A549 (cell line): ENCODE results near the gene CAPN9. TPM values are rescaled to one million over a fixed set of nuclear protein-coding genes. Genes with fewer than 3 reads are reported as not detected.

Experiments used
- ATAC-seq, 2 experiments: fragments of 200-7000 bp in 1 of 2; fragments of >200 bp in 1 of 2; cut with Nextera tagmentation in 1 of 2; cut with Tn5 transposase in 1 of 2; 3 replicates each; pipeline versions ENCODE4 v1.8.0 to v1.9.1; 2018 to 2020; ENCODE audit warnings: mild to moderate bottlenecking in 1 of 2, moderate library complexity in 1 of 2
- CTCF ChIA-PET: fragments of 300-600 bp; sonication (Branson Sonifier 250); formaldehyde crosslinking; extraction: SDS; loops from one replicate; lab custom pipeline; 2021; ENCODE audit warnings: antibody characterized with exemption, inconsistent platforms; lab: Yijun Ruan, JAX
- POLR2A ChIA-PET: fragments of 350-600 bp; formaldehyde crosslinking; extraction: SDS; loops from one replicate; lab custom pipeline; 2021; ENCODE audit warnings: antibody characterized with exemption, inconsistent platforms; lab: Yijun Ruan, JAX
- DNase-seq, 2 experiments: peaks; one replicate each; pipeline versions ENCODE4 v3.0.0 to v3.0.0-alpha.2; 2011 to 2016; ENCODE audit warnings: low read depth in 1 of 2, low spot score in 1 of 2
- FAIRE-seq: peaks from 2 replicates; lab custom pipeline; 2011; peaks lifted over from hg19 to GRCh38; lab: Jason Lieb, UNC
- H3K27ac ChIP-seq, 2 experiments: fragments of >200 bp; sonication (Bioruptor Twin); formaldehyde crosslinking; 3 replicates each; pipeline ENCODE4 v1.5.1; 2016 to 2017
- H3K4me1 ChIP-seq: fragments of >200 bp; sonication (Bioruptor Twin); formaldehyde crosslinking; 3 replicates; pipeline ENCODE4 v1.6.1; 2016
- H3K4me2 ChIP-seq: fragments of >200 bp; sonication (Bioruptor Twin); formaldehyde crosslinking; 3 replicates; pipeline ENCODE4 v1.6.1; 2016
- H3K4me3 ChIP-seq: fragments of >200 bp; sonication (Bioruptor Twin); formaldehyde crosslinking; 3 replicates; pipeline ENCODE4 v1.5.1; 2016
- H3K9me3 ChIP-seq: fragments of >200 bp; sonication (Bioruptor Twin); formaldehyde crosslinking; 3 replicates; pipeline ENCODE4 v1.6.1; 2016
- CBX2 ChIP-seq: fragments of 200-600 bp; sonication (generic); IDR thresholded peaks from 2 replicates; pipeline ENCODE4 v1.6.1; 2016; ENCODE audit warnings: low read depth, mild to moderate bottlenecking, borderline replicate concordance
- CHD2 ChIP-seq: fragments of 150-350 bp; IDR thresholded peaks from 2 replicates; pipeline ENCODE4 v1.6.1; 2014; ENCODE audit warnings: low read length; ENCODE audit not compliant: partially characterized antibody
- CTCF ChIP-seq: fragments of >200 bp; sonication (Bioruptor Twin); formaldehyde crosslinking; IDR thresholded peaks from 3 replicates; pipeline ENCODE4 v1.5.1; 2016
- HMGXB4 ChIP-seq: fragments of 250-450 bp; sonication (Bioruptor Pico); IDR thresholded peaks from 2 replicates; pipeline ENCODE4 v1.5.0; 2021; ENCODE audit warnings: mild to moderate bottlenecking, moderate library complexity, borderline replicate concordance
- MAFK ChIP-seq: fragments of 450-650 bp; IDR thresholded peaks from 2 replicates; pipeline ENCODE4 v1.6.1; 2014; ENCODE audit not compliant: partially characterized antibody
- NR3C1 ChIP-seq: fragments of >200 bp; sonication (Bioruptor Twin); formaldehyde crosslinking; IDR thresholded peaks from 3 replicates; pipeline ENCODE4 v1.6.1; 2017
- POLR2A ChIP-seq: IDR thresholded peaks from 2 replicates; pipeline ENCODE4 v1.6.1; 2012; ENCODE audit warnings: mild to moderate bottlenecking, low read length
- RAD21 ChIP-seq, 2 experiments: fragments of >200 bp in 1 of 2; sonication (Bioruptor Twin) in 1 of 2; formaldehyde crosslinking in 1 of 2; IDR thresholded peaks in 1 of 2; conservative IDR thresholded peaks in 1 of 2; 2 replicates in 1 of 2; 3 replicates in 1 of 2; pipeline ENCODE4 v1.6.1; 2012 to 2018; ENCODE audit warnings: inconsistent platforms in 1 of 2
- RARB ChIP-seq: fragments of 250-450 bp; sonication (Bioruptor Pico); IDR thresholded peaks from 2 replicates; pipeline ENCODE4 v1.8.0; 2021; ENCODE audit warnings: mild to moderate bottlenecking, moderate library complexity
- RCOR1 ChIP-seq: fragments of 150-350 bp; IDR thresholded peaks from 2 replicates; pipeline ENCODE4 v1.6.1; 2014; ENCODE audit warnings: antibody characterized with exemption, low read length, low read depth
- SMC3 ChIP-seq: fragments of >200 bp; sonication (Bioruptor Twin); formaldehyde crosslinking; IDR thresholded peaks from 3 replicates; pipeline ENCODE4 v1.6.1; 2018; ENCODE audit warnings: inconsistent platforms
- SREBF2 ChIP-seq: fragments of 450-650 bp; IDR thresholded peaks from 2 replicates; pipeline ENCODE4 v1.6.1; 2014; ENCODE audit warnings: mild to moderate bottlenecking, moderate library complexity
- TP53 ChIP-seq: fragments of 250-450 bp; sonication (Bioruptor Pico); IDR thresholded peaks from 2 replicates; pipeline ENCODE4 v1.5.0; 2021; ENCODE audit warnings: mild to moderate bottlenecking, moderate library complexity
- ZNF302 ChIP-seq: fragments of 250-450 bp; sonication (Bioruptor Pico); IDR thresholded peaks from 2 replicates; pipeline ENCODE4 v1.9.0; 2021; ENCODE audit warnings: inconsistent platforms, mild to moderate bottlenecking, moderate library complexity
- ZSCAN20 ChIP-seq: fragments of 250-450 bp; sonication (Bioruptor Pico); IDR thresholded peaks from 2 replicates; pipeline ENCODE4 v1.8.0; 2022; ENCODE audit warnings: mild to moderate bottlenecking, moderate library complexity
- WGBS: methylation state at CpG from one replicate; pipeline ENCODE4 v1.1.6; 2017; ENCODE audit errors: missing lambda C conversion rate; 5-methylcytosine and 5-hydroxymethylcytosine counted together
- polyA plus RNA-seq, 4 experiments: library from polyadenylated mRNA; depleted of rRNA in 3 of 4; stranded (reverse); fragments of >200 nt; fragmentation: RNase III in 1 of 4; extraction: RNeasy Plus Mini Kit Qiagen cat#74134 plus additional on column Dnase treatment in 1 of 4; gene quantifications; 2 replicates in 3 of 4; 3 replicates in 1 of 4; pipeline ENCODE4 v1.2.3, GENCODE V29; 2011 to 2017

The CAPN9 gene
- polyA plus RNA-seq, 2 of the 4 experiments (the other 2 are of a cell fraction), result not detected

- no peak overlapping the region for H3K4me3 ChIP-seq
- ChIA-PET CTCF (interaction anchor here (0.8 to 1.9 kb wide), 2 partner anchors 9 to 18 kb away, joined by 3 to 7 read pairs; no protein-coding TSS in a partner anchor), POLR2A (no interaction called here)
- FAIRE-seq, result no peak
- no peak overlapping the region for H3K27ac ChIP-seq
- H3K9me3 ChIP-seq, result no peaks in the 10 kb centered on the region
- WGBS, result 63% methylated on average over 13 of the region's 13 CpGs
- no peak for TF ChIP-seq SREBF2
- no peak for TF ChIP-seq RCOR1
- TF ChIP-seq RAD21 (conservative IDR thresholded peaks at IDR 0.05 in 1 of 2, IDR thresholded peaks at IDR 0.05 in 1 of 2), result peak; percentile 28 to 41; a peak in 2 of 5 replicates
- TF ChIP-seq SMC3, result 0 out of 3 replicates have a peak, but pooled peaks have one; percentile 11
- no peak for TF ChIP-seq CBX2
- no peak for TF ChIP-seq MAFK
- TF ChIP-seq CHD2, result no peak
- H3K4me2 ChIP-seq, result no peak overlapping the region
- no peak for ATAC-seq
- peak in 1 of 2 experiments; percentile 9 for DNase-seq
- H3K4me1 ChIP-seq, result no peaks in the 10 kb centered on the region
Observed at GRCh38 chr1:230792691-230793462, 45.7 kb downstream of the CAPN9 start.

GRCh38 chr1:230793463-230793745 is 46.2 kb downstream of the CAPN9 start:
- H3K4me1 ChIP-seq, result no peaks in the 10 kb centered on the region
- H3K9me3 ChIP-seq, result no peaks in the 10 kb centered on the region
- DNase-seq, result no peak
- no peak for ATAC-seq
- TF ChIP-seq ZSCAN20 (CRISPR knock-in tag) (no peak), POLR2A (no peak), ZNF302 (no peak)
- no peak overlapping the region for H3K27ac ChIP-seq
- ChIA-PET CTCF (no interaction called here), POLR2A (no interaction called here)
- FAIRE-seq, result no peak
- WGBS, result 76% methylated on average over 9 of the region's 9 CpGs
- H3K4me3 ChIP-seq, result no peak overlapping the region
- H3K4me2 ChIP-seq, result no peak overlapping the region

- CTCF ChIA-PET, result interaction anchor here (1.4 kb wide), 1 partner anchor 811 kb away, joined by 3 read pairs; no protein-coding TSS in a partner anchor
- no peak overlapping the region for H3K4me2 ChIP-seq
- no peaks in the 10 kb centered on the region for H3K9me3 ChIP-seq
- H3K4me1 ChIP-seq, result no peaks in the 10 kb centered on the region
- ATAC-seq (no peak), FAIRE-seq (no peak), DNase-seq (no peak)
- WGBS, result 38% methylated on average over 5 of the region's 5 CpGs
- TF ChIP-seq CTCF (no peak), TP53 (no peak), NR3C1 (no peak), RARB (CRISPR knock-in tag) (no peak), HMGXB4 (CRISPR knock-in tag) (no peak), RCOR1 (no peak), SREBF2 (no peak)
- no peak overlapping the region for H3K27ac ChIP-seq
- POLR2A ChIA-PET, result no interaction called here
- H3K4me3 ChIP-seq, result no peak overlapping the region
Observed at GRCh38 chr1:230794431-230794830, 47.2 kb downstream of the CAPN9 start.
